ENCODE data around the gene NANOGP8.

Gene NANOGP8

DNA sequence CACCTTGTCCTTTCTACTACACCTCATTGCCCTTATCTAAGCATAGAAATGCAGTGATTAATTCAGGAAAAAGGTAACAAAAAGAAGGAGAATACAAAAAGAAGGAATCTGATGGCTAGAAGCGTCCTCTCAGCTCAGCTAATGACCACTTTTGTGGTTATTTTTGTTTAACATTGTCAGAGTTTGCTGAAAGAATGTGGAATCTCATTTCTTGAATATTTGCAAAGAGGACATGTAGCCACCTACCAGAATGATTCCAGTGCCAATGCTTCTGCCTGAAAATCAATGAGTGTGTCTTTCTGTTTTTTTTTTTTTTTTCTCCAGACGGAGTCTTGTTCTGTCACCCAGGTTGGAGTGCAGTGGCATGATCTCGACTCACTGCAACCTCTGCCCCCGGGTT lies 24.5 kb downstream of the NANOGP8 start:
- Mint-ChIP-seq H3K9me3 (no peaks in the 10 kb centered on the region), H3K4me3 (no peak overlapping the region), H3K36me3 (no peaks in the 10 kb centered on the region), H3K27me3 (no peaks in the 10 kb centered on the region), H3K27ac (no peak overlapping the region), H3K4me1 (peaks cover 5 to 14% of the 10 kb centered on the region in 2 donors)
- no peak for ATAC-seq (replicated peaks)
- DNase-seq = no peak

DNA sequence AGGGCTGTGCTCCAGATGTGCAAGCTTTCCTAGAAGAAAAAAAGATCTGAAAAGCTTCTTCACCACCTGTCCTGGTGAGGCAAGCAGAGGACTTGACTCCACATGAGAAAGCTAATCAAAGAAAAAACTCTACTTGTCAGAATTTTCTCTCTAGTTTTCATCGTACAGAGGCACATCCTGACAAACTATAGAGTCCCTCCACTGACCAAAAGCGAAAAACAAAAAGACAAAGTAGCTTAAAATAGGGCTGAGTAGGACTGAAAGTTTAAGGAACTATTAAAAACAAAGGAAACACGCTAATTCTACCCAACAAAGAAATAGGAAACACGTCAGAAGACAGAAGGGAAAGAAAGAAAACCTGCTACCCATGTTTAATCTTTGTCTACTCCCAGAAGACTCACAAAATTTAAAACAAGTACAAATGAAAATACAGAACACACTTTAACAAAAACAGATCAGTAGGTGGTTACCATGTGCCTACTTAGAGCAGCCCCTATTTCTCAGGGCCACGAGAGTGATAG lies 26.5 kb downstream of the NANOGP8 start:
- ATAC-seq (replicated peaks) (peak in 1 of 2 donors; percentile 9), DNase-seq (no peak)
- peaks cover 5 to 14% of the 10 kb centered on the region in 2 donors for H3K4me1 Mint-ChIP-seq
- H3K27me3 Mint-ChIP-seq = no peaks in the 10 kb centered on the region
- no peak overlapping the region for H3K4me3 Mint-ChIP-seq
- no peaks in the 10 kb centered on the region for H3K9me3 Mint-ChIP-seq
- H3K27ac Mint-ChIP-seq = peak overlapping the region; percentile 31
- H3K36me3 Mint-ChIP-seq = no peaks in the 10 kb centered on the region

DNA sequence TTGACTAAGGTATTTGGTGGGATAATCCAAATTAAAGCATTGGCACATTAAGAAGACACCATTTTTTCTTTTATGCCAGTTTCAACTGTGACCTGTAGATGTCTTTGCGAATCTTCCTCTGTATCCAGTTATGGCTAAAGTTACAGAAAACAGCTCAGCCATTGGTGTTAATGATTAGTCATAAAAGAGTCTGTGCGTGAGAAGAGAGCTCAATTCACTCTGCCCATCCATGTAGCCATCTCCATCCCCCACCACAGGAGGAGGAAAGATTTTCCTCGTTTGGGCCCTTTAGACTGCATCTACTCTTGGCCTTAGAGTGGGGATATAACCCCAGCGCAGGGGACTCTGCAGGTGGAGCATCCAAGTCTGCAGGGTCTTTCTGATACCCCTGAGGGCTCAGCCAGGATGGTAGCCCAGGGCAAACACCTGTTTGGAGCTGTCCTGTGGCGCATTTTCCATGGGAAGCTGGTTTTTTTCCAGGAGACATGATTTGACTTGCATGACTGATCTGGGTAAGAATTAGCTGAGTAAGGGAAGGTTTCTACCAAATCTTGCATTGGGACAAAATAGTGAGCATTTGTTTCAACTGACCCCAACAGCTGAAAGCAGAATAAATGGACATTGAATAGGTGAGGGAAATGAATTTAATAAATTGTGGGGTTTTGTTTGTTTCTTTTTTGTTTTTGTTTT lies 29.5 kb downstream of the NANOGP8 start:
- DNase-seq = no peak
- no peak for ATAC-seq (replicated peaks)
- Mint-ChIP-seq H3K27ac (no peak overlapping the region), H3K9me3 (no peaks in the 10 kb centered on the region), H3K4me1 (peaks cover 3 to 5% of the 10 kb centered on the region in 2 donors), H3K4me3 (no peak overlapping the region), H3K36me3 (no peaks in the 10 kb centered on the region), H3K27me3 (no peaks in the 10 kb centered on the region)

DNA sequence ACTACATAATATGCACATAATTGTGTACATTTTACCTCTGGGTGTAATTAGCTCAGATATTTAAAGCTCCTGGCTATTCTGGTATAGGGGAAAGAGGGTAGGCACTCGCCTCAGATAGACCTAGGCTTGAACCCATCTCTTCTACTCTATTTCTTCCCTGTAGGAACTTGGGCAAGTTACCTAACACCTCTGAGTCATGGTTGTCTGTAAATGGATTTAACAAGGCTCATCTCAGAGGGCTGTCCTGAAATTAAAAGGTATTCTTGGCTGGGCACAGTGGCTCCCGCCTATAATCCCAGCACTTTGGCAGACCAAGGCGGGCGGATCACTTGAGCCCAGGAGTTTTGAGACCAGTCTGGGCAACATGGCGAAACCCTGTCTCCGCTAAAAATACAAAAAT lies 30.7 kb downstream of the NANOGP8 start:
- DNase-seq (no peak), ATAC-seq (replicated peaks) (no peak)
- Mint-ChIP-seq H3K9me3 (no peaks in the 10 kb centered on the region), H3K36me3 (no peaks in the 10 kb centered on the region), H3K27me3 (no peaks in the 10 kb centered on the region), H3K4me1 (peaks cover 3 to 5% of the 10 kb centered on the region in 2 donors), H3K4me3 (no peak overlapping the region), H3K27ac (no peak overlapping the region)

DNA sequence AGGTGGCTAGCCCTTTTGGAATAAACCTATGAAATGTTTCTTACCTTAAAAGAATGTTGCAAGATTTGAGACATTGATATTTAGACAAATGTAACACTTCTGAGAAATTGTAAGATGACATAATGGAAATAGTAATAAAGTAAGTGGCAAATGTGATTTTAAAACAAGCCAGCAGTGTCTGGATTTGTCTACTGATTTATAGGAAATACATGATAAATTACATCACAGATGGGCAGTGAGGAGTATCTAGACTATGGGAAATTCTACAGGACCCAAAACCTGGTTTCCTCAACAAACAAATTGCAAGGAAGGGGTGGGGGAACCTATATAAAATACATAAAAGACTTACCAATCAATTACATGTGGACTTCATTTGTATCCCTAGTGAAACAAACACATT lies 37.1 kb downstream of the NANOGP8 start:
- Mint-ChIP-seq H3K4me1 (peaks cover 5 to 7% of the 10 kb centered on the region in 2 donors), H3K27ac (no peak overlapping the region), H3K36me3 (no peaks in the 10 kb centered on the region), H3K9me3 (peaks cover 0 to 2% of the 10 kb centered on the region in 2 donors), H3K27me3 (no peaks in the 10 kb centered on the region), H3K4me3 (no peak overlapping the region)
- ATAC-seq (replicated peaks) (no peak), DNase-seq (no peak)

DNA sequence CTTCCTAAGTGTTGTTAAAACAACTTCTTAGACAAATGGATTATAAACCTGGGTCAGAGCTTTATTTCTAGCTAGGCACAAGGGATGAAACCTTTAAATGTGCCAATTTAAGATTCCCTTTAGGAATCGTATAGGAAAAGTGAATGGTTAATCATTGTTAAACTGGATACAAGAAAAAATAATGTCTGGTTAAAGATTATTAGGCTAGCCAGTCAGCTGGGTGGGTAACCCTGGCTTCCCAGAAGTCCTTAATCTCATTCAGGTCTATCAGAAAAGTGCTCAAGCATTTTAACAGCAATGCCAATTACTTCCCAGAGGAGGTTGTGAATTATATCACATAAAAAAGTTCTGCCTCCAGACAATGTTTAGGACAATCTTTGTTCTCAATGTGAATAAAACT lies 37.6 kb downstream of the NANOGP8 start:
- Mint-ChIP-seq H3K36me3 (no peaks in the 10 kb centered on the region), H3K4me1 (peaks cover 5 to 7% of the 10 kb centered on the region in 2 donors), H3K27me3 (no peaks in the 10 kb centered on the region), H3K27ac (no peak overlapping the region), H3K9me3 (peaks cover 0 to 2% of the 10 kb centered on the region in 2 donors), H3K4me3 (no peak overlapping the region)
- ATAC-seq (replicated peaks) = no peak
- DNase-seq = no peak

DNA sequence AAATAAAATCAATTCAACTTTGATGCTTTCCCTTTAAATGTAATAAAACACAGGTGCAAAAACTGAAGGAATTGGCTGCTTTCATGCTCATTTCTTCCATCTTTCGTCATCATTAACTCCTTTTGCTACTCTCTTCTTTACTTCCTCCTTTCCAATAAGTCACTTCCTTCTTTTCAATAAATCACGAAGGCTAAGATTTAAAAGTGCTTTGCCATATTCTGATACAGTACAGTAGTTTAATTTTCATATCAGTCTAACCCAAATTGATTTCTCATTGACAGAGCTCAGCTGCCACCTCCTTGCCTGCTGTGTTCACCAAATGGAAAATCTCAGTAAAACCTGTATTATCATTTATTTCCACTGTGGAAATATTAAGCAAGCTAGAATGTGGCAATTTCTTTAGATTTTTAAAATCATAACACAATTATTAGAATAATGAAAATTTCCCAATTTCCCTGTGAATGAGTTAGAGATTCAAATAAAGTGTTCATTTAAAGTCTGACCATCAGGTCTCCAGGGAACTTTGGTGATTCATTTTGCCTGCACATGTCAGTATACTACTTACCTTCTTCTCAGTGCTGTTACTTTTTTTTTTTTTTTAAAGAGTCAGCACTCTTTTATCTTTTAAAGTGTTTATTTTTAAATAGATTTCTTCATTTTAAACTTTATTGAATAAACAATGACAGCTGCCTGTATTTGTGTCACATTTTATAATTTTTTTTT lies 41.6 kb downstream of the NANOGP8 start:
- H3K9me3 Mint-ChIP-seq = peaks cover 0 to 2% of the 10 kb centered on the region in 2 donors
- no peak for DNase-seq
- peaks cover 5 to 7% of the 10 kb centered on the region in 2 donors for H3K4me1 Mint-ChIP-seq
- no peaks in the 10 kb centered on the region for H3K27me3 Mint-ChIP-seq
- no peak overlapping the region for H3K27ac Mint-ChIP-seq
- H3K36me3 Mint-ChIP-seq = no peaks in the 10 kb centered on the region
- peak overlapping the region in 1 of 2 donors; percentile 25 for H3K4me3 Mint-ChIP-seq
- peak; percentile 77 for ATAC-seq (replicated peaks)

DNA sequence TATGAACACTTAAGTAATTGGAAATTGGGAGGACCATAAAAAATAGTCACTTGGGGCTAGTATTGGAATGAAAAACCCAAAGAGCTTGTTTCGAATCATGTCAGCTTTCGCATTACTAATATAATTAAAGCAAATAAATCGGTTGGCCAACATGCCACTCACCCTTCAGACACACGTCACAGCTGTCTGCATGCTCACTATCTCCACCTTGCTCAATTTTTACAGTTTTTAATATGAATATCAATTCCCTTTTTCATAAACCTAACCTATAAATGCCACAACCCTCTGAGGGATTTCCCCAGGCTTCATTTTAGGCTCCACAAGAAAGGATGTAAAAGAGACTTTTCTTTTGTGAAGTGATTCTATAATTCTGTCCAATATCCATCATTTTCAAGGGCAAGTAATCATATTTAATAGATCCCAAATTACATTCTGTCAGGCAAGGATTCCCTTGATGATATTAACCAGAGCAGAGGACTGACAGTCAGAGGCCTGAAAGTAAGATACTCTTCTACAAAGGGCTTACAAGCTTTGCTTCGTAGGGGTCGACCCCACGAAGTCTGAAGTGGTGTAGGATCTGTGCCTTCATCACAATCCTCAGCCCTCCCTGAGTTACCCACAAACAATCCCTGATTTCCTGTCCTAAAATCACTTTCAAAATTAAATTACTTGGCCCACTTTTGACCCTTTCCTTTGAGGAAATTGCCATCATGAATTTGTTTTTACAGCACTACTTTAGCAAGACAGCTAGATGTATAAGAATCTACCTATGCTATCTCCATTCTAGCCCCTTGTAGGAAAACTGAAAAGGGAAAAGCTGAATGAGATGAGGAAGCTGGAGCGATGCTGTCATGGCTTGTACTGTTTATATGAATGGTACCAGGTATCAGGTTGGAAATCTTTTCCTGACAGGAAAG lies 44.5 kb downstream of the NANOGP8 start:
- DNase-seq (no peak), ATAC-seq (replicated peaks) (peak; percentile 79 to 83)
- H3K27me3 Mint-ChIP-seq = no peaks in the 10 kb centered on the region
- H3K4me1 Mint-ChIP-seq = peaks cover 5 to 7% of the 10 kb centered on the region in 2 donors
- peak overlapping the region; percentile 38 for H3K27ac Mint-ChIP-seq
- peaks cover 0 to 2% of the 10 kb centered on the region in 2 donors for H3K9me3 Mint-ChIP-seq
- H3K4me3 Mint-ChIP-seq = no peak overlapping the region
- no peaks in the 10 kb centered on the region for H3K36me3 Mint-ChIP-seq

DNA sequence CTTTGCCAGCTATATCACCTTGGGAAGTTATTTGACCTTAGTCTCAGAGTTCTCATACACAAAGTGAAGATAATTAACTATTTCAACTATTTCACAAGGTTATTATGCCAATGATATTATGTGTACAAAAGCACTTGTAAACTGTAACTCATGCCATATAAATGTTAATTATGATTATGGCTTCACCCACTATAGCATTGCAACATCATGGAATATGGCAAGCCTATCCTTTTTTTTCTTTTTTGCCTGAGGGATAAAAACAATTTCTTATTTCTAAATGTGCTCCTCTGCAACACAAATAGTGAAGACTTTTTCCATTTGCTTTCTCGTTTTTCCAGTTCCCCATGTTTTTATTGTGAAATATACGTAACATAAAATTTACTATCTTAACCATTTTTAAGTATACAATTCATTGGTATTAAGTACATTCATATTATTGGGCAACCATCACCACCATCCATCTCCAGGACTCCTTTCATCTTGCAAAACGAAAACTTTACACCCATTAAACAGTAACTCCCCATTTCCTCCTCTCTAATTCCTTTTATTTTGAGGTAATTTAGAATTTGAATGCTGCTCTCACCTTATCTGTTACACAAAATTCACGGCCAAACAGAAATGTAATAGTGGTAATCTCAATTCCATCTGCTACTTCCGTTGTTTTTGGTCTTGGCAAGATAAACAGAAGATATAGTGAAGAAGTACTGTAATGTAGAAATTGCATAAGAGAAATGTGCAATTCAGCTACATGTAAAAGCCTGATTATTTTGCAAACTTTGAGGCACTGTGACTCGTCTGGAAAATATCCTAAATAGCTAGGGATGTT lies 46.3 kb downstream of the NANOGP8 start:
- DNase-seq (no peak), ATAC-seq (replicated peaks) (no peak)
- H3K4me3 Mint-ChIP-seq = no peak overlapping the region
- H3K4me1 Mint-ChIP-seq = peaks cover 5 to 7% of the 10 kb centered on the region in 2 donors
- no peak overlapping the region for H3K27ac Mint-ChIP-seq
- no peaks in the 10 kb centered on the region for H3K27me3 Mint-ChIP-seq
- no peaks in the 10 kb centered on the region for H3K36me3 Mint-ChIP-seq
- peaks cover 0 to 2% of the 10 kb centered on the region in 2 donors for H3K9me3 Mint-ChIP-seq
